ENCODE data around the gene PSMD9.

PSMD9 gene

GRCh38 chr12:121934309-121934664 is 45.7 kb downstream of the PSMD9 start:
- no peaks in the 10 kb centered on the region for H3K27me3 ChIP-seq
- H3K36me3 ChIP-seq = no peaks in the 10 kb centered on the region
- no peaks in the 10 kb centered on the region for H3K9me3 ChIP-seq
- DNase-seq = no peak
- TF ChIP-seq CTCF (IDR thresholded peaks at IDR 0.05; ENCODE audit: low read depth, low read length) = no peak
- no peak overlapping the region for H3K4me3 ChIP-seq (ENCODE audit: low read depth, low read length)
- H3K4me1 ChIP-seq = no peaks in the 10 kb centered on the region

- Histone ChIP-seq H3K4me1 (no peaks in the 10 kb centered on the region), H3K27me3 (no peaks in the 10 kb centered on the region), H3K4me3 (ENCODE audit: low read depth, low read length) (no peak overlapping the region), H3K9me3 (no peaks in the 10 kb centered on the region), H3K36me3 (no peaks in the 10 kb centered on the region)
- no peak for TF ChIP-seq CTCF (IDR thresholded peaks at IDR 0.05; ENCODE audit: low read depth, low read length)
- no peak for DNase-seq
These were observed 49.1 kb downstream of the PSMD9 start for GRCh38 chr12:121937654-121938053.

- no peak for DNase-seq
- no peaks in the 10 kb centered on the region for H3K27me3 ChIP-seq
- no peak overlapping the region for H3K4me3 ChIP-seq (ENCODE audit: low read depth, low read length)
- no peaks in the 10 kb centered on the region for H3K4me1 ChIP-seq
- no peak for TF ChIP-seq CTCF (IDR thresholded peaks at IDR 0.05; ENCODE audit: low read depth, low read length)
- H3K36me3 ChIP-seq = no peaks in the 10 kb centered on the region
- no peaks in the 10 kb centered on the region for H3K9me3 ChIP-seq
These were observed 50.6 kb downstream of the PSMD9 start for GRCh38 chr12:121939186-121939585.

GRCh38 chr12:121939992-121940766 is 51.6 kb downstream of the PSMD9 start:
- no peaks in the 10 kb centered on the region for H3K36me3 ChIP-seq
- H3K4me1 ChIP-seq = no peaks in the 10 kb centered on the region

GRCh38 chr12:121942145-121942718 is 53.6 kb downstream of the PSMD9 start:
- no peaks in the 10 kb centered on the region for H3K27me3 ChIP-seq
- no peaks in the 10 kb centered on the region for H3K9me3 ChIP-seq
- no peaks in the 10 kb centered on the region for H3K4me1 ChIP-seq
- no peak for DNase-seq
- H3K4me3 ChIP-seq (ENCODE audit: low read depth, low read length) = no peak overlapping the region
- no peaks in the 10 kb centered on the region for H3K36me3 ChIP-seq
- no peak for TF ChIP-seq CTCF (IDR thresholded peaks at IDR 0.05; ENCODE audit: low read depth, low read length)

More at GRCh38 chr12:121939992-121940766, 51.6 kb downstream of the PSMD9 start:
- Histone ChIP-seq H3K9me3 (no peaks in the 10 kb centered on the region), H3K27me3 (no peaks in the 10 kb centered on the region), H3K4me3 (ENCODE audit: low read depth, low read length) (no peak overlapping the region)
- no peak for TF ChIP-seq CTCF (IDR thresholded peaks at IDR 0.05; ENCODE audit: low read depth, low read length)
- no peak for DNase-seq

GRCh38 chr12:121943926-121944325 is 55.3 kb downstream of the PSMD9 start:
- no peak overlapping the region for H3K4me3 ChIP-seq (ENCODE audit: low read depth, low read length)
- DNase-seq = no peak
- H3K4me1 ChIP-seq = no peaks in the 10 kb centered on the region
- H3K27me3 ChIP-seq = no peaks in the 10 kb centered on the region
- no peaks in the 10 kb centered on the region for H3K9me3 ChIP-seq
- TF ChIP-seq CTCF (IDR thresholded peaks at IDR 0.05; ENCODE audit: low read depth, low read length) = no peak
- no peaks in the 10 kb centered on the region for H3K36me3 ChIP-seq

Data from BE2C (cell line).